Transverse colon (tissue), 4 donors: ENCODE data around the gene GMPR. TPM values are rescaled to one million over a fixed set of nuclear protein-coding genes. Genes with fewer than 3 reads are reported as not detected.

Experiments
- DNase-seq: peaks from one replicate; pipeline ENCODE4 v3.0.0-alpha.2; 2019
- H3K27ac ChIP-seq, 4 donors: fragments of 200-600 bp; sonication (generic); 2 replicates each; pipeline ENCODE4 v1.5.1; 2016 to 2018; ENCODE audit warnings: inconsistent platforms in 4 of 4
- H3K27me3 ChIP-seq: fragments of 200-600 bp; sonication (generic); 2 replicates; pipeline ENCODE4 v1.5.1; 2017; ENCODE audit warnings: inconsistent platforms
- H3K36me3 ChIP-seq, 4 donors: fragments of 200-600 bp; sonication (generic); 2 replicates each; pipeline ENCODE4 v1.5.1; 2017 to 2019; ENCODE audit warnings: inconsistent platforms in 4 of 4
- H3K4me1 ChIP-seq, 4 donors: fragments of 200-600 bp; sonication (generic); 2 replicates each; pipeline ENCODE4 v1.5.1; 2017 to 2020; ENCODE audit warnings: inconsistent platforms in 4 of 4
- H3K4me3 ChIP-seq, 4 donors: fragments of 200-600 bp; sonication (generic); 1 replicate in 1 of 4; 2 replicates in 3 of 4; pipeline versions ENCODE4 v1.5.1 to v1.6.1; 2017 to 2019; ENCODE audit warnings: inconsistent platforms in 4 of 4
- H3K9me3 ChIP-seq, 2 donors: fragments of 200-600 bp; sonication (generic); 2 replicates each; pipeline ENCODE4 v1.5.1; 2017 to 2019; ENCODE audit warnings: inconsistent platforms in 2 of 2
- CTCF ChIP-seq, 5 experiments: fragments of 200-600 bp in 3 of 5; fragments of 450-650 bp in 2 of 5; sonication (generic) in 3 of 5; IDR thresholded peaks; 1 replicate in 2 of 5; 2 replicates in 3 of 5; pipeline ENCODE4 v1.5.1; 2016 to 2017; ENCODE audit warnings: antibody characterized with exemption in 5 of 5, inconsistent platforms in 3 of 5, mild to moderate bottlenecking in 2 of 5, moderate library complexity in 1 of 5
- EP300 ChIP-seq: sonication (generic); formaldehyde crosslinking; IDR thresholded peaks from one replicate; pipeline ENCODE4 v1.6.1; 2017; ENCODE audit warnings: antibody characterized with exemption, low read depth
- POLR2A ChIP-seq: fragments of 450-650 bp; IDR thresholded peaks from one replicate; pipeline ENCODE4 v1.6.1; 2016; ENCODE audit warnings: antibody characterized with exemption, mild to moderate bottlenecking, moderate library complexity
- POLR2AphosphoS5 ChIP-seq, 3 donors: sonication (generic); formaldehyde crosslinking; IDR thresholded peaks; one replicate each; pipeline ENCODE4 v1.6.1; 2016; ENCODE audit warnings: antibody characterized with exemption in 3 of 3
- WGBS, 2 donors: methylation state at CpG; one replicate each; pipeline ENCODE4 v1.1.5; 2018; ENCODE audit warnings: low coverage in 1 of 2; 5-methylcytosine and 5-hydroxymethylcytosine counted together
- in situ Hi-C, 4 donors: fragments of 200-750 bp; cut with MboI; loops; one replicate each; pipeline versions ENCODE4 v1.15.0 to v1.15.1; 2017; ENCODE audit warnings: low sequenced_read_pairs in 3 of 4, low pct_ligation_motif_present in 1 of 4, low pct_unique_long_range_greater_than_20kb in 1 of 4
- intact Hi-C: fragments of 100-400 bp; cut with DNase I; formaldehyde crosslinking; loops from one replicate; pipeline ENCODE4 v1.15.1; 2023; ENCODE audit warnings: low total_unique reads
- total RNA-seq, 4 donors: library from RNA; depleted of rRNA; stranded (reverse); fragments of >200 nt; gene quantifications; one replicate each; pipeline ENCODE4 v1.1.0, GENCODE V29; 2016

GMPR gene
- total RNA-seq, 4 donors from 2014 or later: 4.4 to 5.1 (median 4.5) TPM; not detected in 1

- H3K4me3 ChIP-seq: no peak overlapping the region
- peaks cover 0 to 4% (median 1%) of the 10 kb centered on the region in 4 donors for H3K4me1 ChIP-seq
- H3K27ac ChIP-seq: no peak overlapping the region
- H3K36me3 ChIP-seq: no peaks in the 10 kb centered on the region
- 92 to 100% methylated on average over 1 to 5 of the region's 5 CpGs for WGBS, 2 donors
- H3K27me3 ChIP-seq: no peaks in the 10 kb centered on the region
- TF ChIP-seq EP300 (no peak), POLR2AphosphoS5 (IDR thresholded peaks at IDR 0.05) (no peak), CTCF (IDR thresholded peaks at IDR 0.05) (no peak), POLR2A (no peak)
- H3K9me3 ChIP-seq: no peaks in the 10 kb centered on the region
- no peak for DNase-seq
- intact Hi-C loops: no loop called here
- in situ Hi-C loops: no loop called here
Observed at GRCh38 chr6:16270178-16270794, 31.9 kb downstream of the GMPR start.

GRCh38 chr6:16271428-16271827, 33.0 kb downstream of the GMPR start:
- peaks cover 0 to 4% (median 1%) of the 10 kb centered on the region in 4 donors for H3K4me1 ChIP-seq
- H3K27ac ChIP-seq: no peak overlapping the region
- no peak overlapping the region for H3K4me3 ChIP-seq
- 93 to 99% methylated on average over 3 to 5 of the region's 5 CpGs for WGBS, 2 donors
- no peaks in the 10 kb centered on the region for H3K9me3 ChIP-seq
- in situ Hi-C loops (no loop called here), intact Hi-C loops (no loop called here)
- TF ChIP-seq CTCF (IDR thresholded peaks at IDR 0.05) (no peak), EP300 (no peak), POLR2AphosphoS5 (IDR thresholded peaks at IDR 0.05) (no peak)
- no peaks in the 10 kb centered on the region for H3K27me3 ChIP-seq
- H3K36me3 ChIP-seq: no peaks in the 10 kb centered on the region
- DNase-seq: no peak

- peaks cover 0 to 9% (median 1%) of the 10 kb centered on the region in 4 donors for H3K4me1 ChIP-seq
- intact Hi-C loops: no loop called here
- H3K27me3 ChIP-seq: no peaks in the 10 kb centered on the region
- H3K27ac ChIP-seq: no peak overlapping the region
- DNase-seq: no peak
- H3K4me3 ChIP-seq: no peak overlapping the region
- TF ChIP-seq POLR2A (no peak), EP300 (no peak), CTCF (IDR thresholded peaks at IDR 0.05) (no peak), POLR2AphosphoS5 (IDR thresholded peaks at IDR 0.05) (no peak)
- in situ Hi-C loops: no loop called here
- H3K36me3 ChIP-seq: no peaks in the 10 kb centered on the region
- WGBS, 2 donors: 42 to 50% methylated on average over 1 of the region's 1 CpG
- no peaks in the 10 kb centered on the region for H3K9me3 ChIP-seq
Observed at GRCh38 chr6:16272201-16272600, 33.8 kb downstream of the GMPR start.

GRCh38 chr6:16273256-16273655, 34.9 kb downstream of the GMPR start:
- in situ Hi-C loops (no loop called here), intact Hi-C loops (no loop called here)
- TF ChIP-seq CTCF (IDR thresholded peaks at IDR 0.05): no peak
- no peak for TF ChIP-seq POLR2A
- TF ChIP-seq EP300: no peak
- no peak for TF ChIP-seq POLR2AphosphoS5 (IDR thresholded peaks at IDR 0.05)
- Histone ChIP-seq H3K4me1 (peaks cover 0 to 18% (median 5%) of the 10 kb centered on the region in 4 donors), H3K4me3 (no peak overlapping the region), H3K36me3 (no peaks in the 10 kb centered on the region), H3K27me3 (no peaks in the 10 kb centered on the region), H3K9me3 (no peaks in the 10 kb centered on the region), H3K27ac (no peak overlapping the region)
- WGBS, 2 donors: 22% methylated on average over 1 of the region's 1 CpG; no CpG with 5 or more reads in 1 of the 2 donors
- no peak for DNase-seq
